ENCODE measurements around the gene DENND4A.

Gene DENND4A

GRCh38 chr15:65730549-65731172 lies 61.4 kb downstream of the DENND4A start:
- in situ Hi-C loops (cut with HindIII; ENCODE audit: low pct_ligation_motif_present, low pct_unique_long_range_greater_than_20kb, low sequenced_read_pairs), result no loop called here
- DNase-seq, result no peak

GRCh38 chr15:65724464-65725215 lies 67.5 kb downstream of the DENND4A start:
- in situ Hi-C loops (cut with HindIII; ENCODE audit: low pct_ligation_motif_present, low pct_unique_long_range_greater_than_20kb, low sequenced_read_pairs), result no loop called here

GRCh38 chr15:65723876-65724275 lies 68.2 kb downstream of the DENND4A start:
- in situ Hi-C loops (cut with HindIII; ENCODE audit: low pct_ligation_motif_present, low pct_unique_long_range_greater_than_20kb, low sequenced_read_pairs), result no loop called here
- DNase-seq, result no peak

More at GRCh38 chr15:65724464-65725215, 67.5 kb downstream of the DENND4A start:
- no peak for DNase-seq

- no peak for DNase-seq
- in situ Hi-C loops (cut with HindIII; ENCODE audit: low pct_ligation_motif_present, low pct_unique_long_range_greater_than_20kb, low sequenced_read_pairs), result no loop called here
These were observed 69.9 kb downstream of the DENND4A start for GRCh38 chr15:65722191-65722590.

GRCh38 chr15:65712415-65712814 lies 79.7 kb downstream of the DENND4A start:
- DNase-seq, result no peak

GRCh38 chr15:65695081-65695480 lies 97.0 kb downstream of the DENND4A start:
- in situ Hi-C loops (cut with HindIII; ENCODE audit: low pct_ligation_motif_present, low pct_unique_long_range_greater_than_20kb, low sequenced_read_pairs), result no loop called here
- no peak for DNase-seq

More at GRCh38 chr15:65712415-65712814, 79.7 kb downstream of the DENND4A start:
- in situ Hi-C loops (cut with HindIII; ENCODE audit: low pct_ligation_motif_present, low pct_unique_long_range_greater_than_20kb, low sequenced_read_pairs), result no loop called here

GRCh38 chr15:65690778-65691177 lies 101.3 kb downstream of the DENND4A start:
- DNase-seq, result no peak
- in situ Hi-C loops (cut with HindIII; ENCODE audit: low pct_ligation_motif_present, low pct_unique_long_range_greater_than_20kb, low sequenced_read_pairs), result no loop called here

- in situ Hi-C loops (cut with HindIII; ENCODE audit: low pct_ligation_motif_present, low pct_unique_long_range_greater_than_20kb, low sequenced_read_pairs), result no loop called here
- no peak for DNase-seq
These were observed 101.9 kb downstream of the DENND4A start for GRCh38 chr15:65690173-65690572.

- DNase-seq, result no peak
- in situ Hi-C loops (cut with HindIII; ENCODE audit: low pct_ligation_motif_present, low pct_unique_long_range_greater_than_20kb, low sequenced_read_pairs), result no loop called here
These were observed 103.6 kb downstream of the DENND4A start for GRCh38 chr15:65688462-65688861.

GRCh38 chr15:65682404-65682911 lies 109.6 kb downstream of the DENND4A start:
- in situ Hi-C loops (cut with HindIII; ENCODE audit: low pct_ligation_motif_present, low pct_unique_long_range_greater_than_20kb, low sequenced_read_pairs), result no loop called here
- no peak for DNase-seq

GRCh38 chr15:65680544-65680943 lies 111.5 kb downstream of the DENND4A start:
- in situ Hi-C loops (cut with HindIII; ENCODE audit: low pct_ligation_motif_present, low pct_unique_long_range_greater_than_20kb, low sequenced_read_pairs), result no loop called here

GRCh38 chr15:65676123-65676522 lies 116.0 kb downstream of the DENND4A start:
- in situ Hi-C loops (cut with HindIII; ENCODE audit: low pct_ligation_motif_present, low pct_unique_long_range_greater_than_20kb, low sequenced_read_pairs), result no loop called here
- DNase-seq, result no peak

More at GRCh38 chr15:65680544-65680943, 111.5 kb downstream of the DENND4A start:
- no peak for DNase-seq

- no peak for DNase-seq
- in situ Hi-C loops (cut with HindIII; ENCODE audit: low pct_ligation_motif_present, low pct_unique_long_range_greater_than_20kb, low sequenced_read_pairs), result no loop called here
These were observed 116.5 kb downstream of the DENND4A start for GRCh38 chr15:65675551-65675950.

GRCh38 chr15:65666257-65666656 lies 125.8 kb downstream of the DENND4A start:
- DNase-seq, result peak; percentile 63
- in situ Hi-C loops (cut with HindIII; ENCODE audit: low pct_ligation_motif_present, low pct_unique_long_range_greater_than_20kb, low sequenced_read_pairs), result no loop called here

- no peak for DNase-seq
- in situ Hi-C loops (cut with HindIII; ENCODE audit: low pct_ligation_motif_present, low pct_unique_long_range_greater_than_20kb, low sequenced_read_pairs), result no loop called here
These were observed 128.6 kb downstream of the DENND4A start for GRCh38 chr15:65663521-65663920.

- DNase-seq, result no peak
- in situ Hi-C loops (cut with HindIII; ENCODE audit: low pct_ligation_motif_present, low pct_unique_long_range_greater_than_20kb, low sequenced_read_pairs), result no loop called here
These were observed 131.2 kb downstream of the DENND4A start for GRCh38 chr15:65660927-65661326.

- DNase-seq, result no peak
- in situ Hi-C loops (cut with HindIII; ENCODE audit: low pct_ligation_motif_present, low pct_unique_long_range_greater_than_20kb, low sequenced_read_pairs), result no loop called here
These were observed 132.5 kb downstream of the DENND4A start for GRCh38 chr15:65659502-65660052.

GRCh38 chr15:65655457-65655856 lies 136.6 kb downstream of the DENND4A start:
- in situ Hi-C loops (cut with HindIII; ENCODE audit: low pct_ligation_motif_present, low pct_unique_long_range_greater_than_20kb, low sequenced_read_pairs), result no loop called here
- no peak for DNase-seq

- in situ Hi-C loops (cut with HindIII; ENCODE audit: low pct_ligation_motif_present, low pct_unique_long_range_greater_than_20kb, low sequenced_read_pairs), result no loop called here
- DNase-seq, result no peak
These were observed 137.1 kb downstream of the DENND4A start for GRCh38 chr15:65655026-65655425.
